ENCODE results near the gene AP4B1.
A peak's percentile ranks its signal among the peaks of the same experiment; 100 is the strongest.

AP4B1 gene

GRCh38 chr1:113928941-113929749 is 24.5 kb upstream of the AP4B1 start, which contains the start of gene HIPK1:
Gene HIPK1, plus strand, starts transcription at chr1:113929324.
- Histone ChIP-seq H3K9ac (ENCODE audit: low read depth, low read length) (peak within 1 kb of the TSS; percentile 77), H3K27ac (ENCODE audit: low read length) (no peak within 1 kb of the TSS), H3K4me3 (ENCODE audit: low read length) (peak within 1 kb of the TSS; percentile 92), H3K27me3 (ENCODE audit: insufficient read depth, low read length) (peaks cover 13% of the 10 kb centered on the region), H3K4me1 (ENCODE audit: insufficient read depth, low read length) (peaks cover 9% of the 10 kb centered on the region; the same call in 1 of the 2 replicates), H3K36me3 (ENCODE audit: insufficient read depth, low read depth, low read length) (no peaks in the 10 kb centered on the region), H3K9me3 (ENCODE audit: insufficient read depth, low read depth, low read length) (no peaks in the 10 kb centered on the region)

- H3K4me3 ChIP-seq (ENCODE audit: low read length): peak overlapping the region; percentile 92
- no peaks in the 10 kb centered on the region for H3K9me3 ChIP-seq (ENCODE audit: insufficient read depth, low read depth, low read length)
- H3K36me3 ChIP-seq (ENCODE audit: insufficient read depth, low read depth, low read length): no peaks in the 10 kb centered on the region
- H3K27ac ChIP-seq (ENCODE audit: low read length): no peak overlapping the region
- peaks cover 9% of the 10 kb centered on the region; the same call in 1 of the 2 replicates for H3K4me1 ChIP-seq (ENCODE audit: insufficient read depth, low read length)
- H3K27me3 ChIP-seq (ENCODE audit: insufficient read depth, low read length): peaks cover 17% of the 10 kb centered on the region
- H3K9ac ChIP-seq (ENCODE audit: low read depth, low read length): peak overlapping the region; percentile 77; the same call in 1 of the 2 replicates
Observed at GRCh38 chr1:113928187-113928930, 23.8 kb upstream of the AP4B1 start.

GRCh38 chr1:113924473-113924872 is 19.9 kb upstream of the AP4B1 start:
- no peak overlapping the region for H3K4me3 ChIP-seq (ENCODE audit: low read length)
- peaks cover 17% of the 10 kb centered on the region for H3K27me3 ChIP-seq (ENCODE audit: insufficient read depth, low read length)
- H3K27ac ChIP-seq (ENCODE audit: low read length): no peak overlapping the region
- no peaks in the 10 kb centered on the region for H3K4me1 ChIP-seq (ENCODE audit: insufficient read depth, low read length)
- H3K36me3 ChIP-seq (ENCODE audit: insufficient read depth, low read depth, low read length): no peaks in the 10 kb centered on the region
- no peak overlapping the region for H3K9ac ChIP-seq (ENCODE audit: low read depth, low read length)
- no peaks in the 10 kb centered on the region for H3K9me3 ChIP-seq (ENCODE audit: insufficient read depth, low read depth, low read length)

GRCh38 chr1:113922957-113923356 is 18.4 kb upstream of the AP4B1 start:
- Histone ChIP-seq H3K4me1 (ENCODE audit: insufficient read depth, low read length) (no peaks in the 10 kb centered on the region), H3K27ac (ENCODE audit: low read length) (no peak overlapping the region), H3K9me3 (ENCODE audit: insufficient read depth, low read depth, low read length) (no peaks in the 10 kb centered on the region), H3K27me3 (ENCODE audit: insufficient read depth, low read length) (peaks cover 14% of the 10 kb centered on the region), H3K9ac (ENCODE audit: low read depth, low read length) (no peak overlapping the region), H3K36me3 (ENCODE audit: insufficient read depth, low read depth, low read length) (no peaks in the 10 kb centered on the region), H3K4me3 (ENCODE audit: low read length) (no peak overlapping the region)

GRCh38 chr1:113918243-113918642 is 13.6 kb upstream of the AP4B1 start:
- Histone ChIP-seq H3K9me3 (ENCODE audit: insufficient read depth, low read depth, low read length) (no peaks in the 10 kb centered on the region), H3K27ac (ENCODE audit: low read length) (no peak overlapping the region), H3K4me3 (ENCODE audit: low read length) (no peak overlapping the region), H3K27me3 (ENCODE audit: insufficient read depth, low read length) (no peaks in the 10 kb centered on the region; the same call in 1 of the 2 replicates), H3K4me1 (ENCODE audit: insufficient read depth, low read length) (no peaks in the 10 kb centered on the region), H3K36me3 (ENCODE audit: insufficient read depth, low read depth, low read length) (peaks cover 3% of the 10 kb centered on the region; the same call in 1 of the 2 replicates), H3K9ac (ENCODE audit: low read depth, low read length) (no peak overlapping the region)

- H3K36me3 ChIP-seq (ENCODE audit: insufficient read depth, low read depth, low read length): peaks cover 10% of the 10 kb centered on the region
- no peaks in the 10 kb centered on the region for H3K27me3 ChIP-seq (ENCODE audit: insufficient read depth, low read length)
- no peak overlapping the region for H3K9ac ChIP-seq (ENCODE audit: low read depth, low read length)
- no peak overlapping the region for H3K4me3 ChIP-seq (ENCODE audit: low read length)
- no peaks in the 10 kb centered on the region for H3K9me3 ChIP-seq (ENCODE audit: insufficient read depth, low read depth, low read length)
- H3K27ac ChIP-seq (ENCODE audit: low read length): no peak overlapping the region
- no peaks in the 10 kb centered on the region for H3K4me1 ChIP-seq (ENCODE audit: insufficient read depth, low read length)
Observed at GRCh38 chr1:113917400-113918082, 12.9 kb upstream of the AP4B1 start.

GRCh38 chr1:113916974-113917373 is 12.4 kb upstream of the AP4B1 start:
- no peak overlapping the region for H3K27ac ChIP-seq (ENCODE audit: low read length)
- H3K9me3 ChIP-seq (ENCODE audit: insufficient read depth, low read depth, low read length): no peaks in the 10 kb centered on the region
- no peaks in the 10 kb centered on the region for H3K4me1 ChIP-seq (ENCODE audit: insufficient read depth, low read length)
- no peak overlapping the region for H3K4me3 ChIP-seq (ENCODE audit: low read length)
- H3K27me3 ChIP-seq (ENCODE audit: insufficient read depth, low read length): no peaks in the 10 kb centered on the region
- H3K36me3 ChIP-seq (ENCODE audit: insufficient read depth, low read depth, low read length): peaks cover 16% of the 10 kb centered on the region
- no peak overlapping the region for H3K9ac ChIP-seq (ENCODE audit: low read depth, low read length)

GRCh38 chr1:113913887-113914664 is 9.5 kb upstream of the AP4B1 start:
- H3K4me1 ChIP-seq (ENCODE audit: insufficient read depth, low read length): no peaks in the 10 kb centered on the region
- no peaks in the 10 kb centered on the region for H3K9me3 ChIP-seq (ENCODE audit: insufficient read depth, low read depth, low read length)
- H3K36me3 ChIP-seq (ENCODE audit: insufficient read depth, low read depth, low read length): peaks cover 37% of the 10 kb centered on the region
- H3K27ac ChIP-seq (ENCODE audit: low read length): no peak overlapping the region
- H3K4me3 ChIP-seq (ENCODE audit: low read length): no peak overlapping the region
- H3K9ac ChIP-seq (ENCODE audit: low read depth, low read length): no peak overlapping the region
- H3K27me3 ChIP-seq (ENCODE audit: insufficient read depth, low read length): no peaks in the 10 kb centered on the region

- no peaks in the 10 kb centered on the region for H3K4me1 ChIP-seq (ENCODE audit: insufficient read depth, low read length)
- H3K9me3 ChIP-seq (ENCODE audit: insufficient read depth, low read depth, low read length): no peaks in the 10 kb centered on the region
- H3K36me3 ChIP-seq (ENCODE audit: insufficient read depth, low read depth, low read length): peaks cover 45% of the 10 kb centered on the region
- no peaks in the 10 kb centered on the region for H3K27me3 ChIP-seq (ENCODE audit: insufficient read depth, low read length)
- H3K27ac ChIP-seq (ENCODE audit: low read length): no peak overlapping the region
- H3K4me3 ChIP-seq (ENCODE audit: low read length): no peak overlapping the region
- no peak overlapping the region for H3K9ac ChIP-seq (ENCODE audit: low read depth, low read length)
Observed at GRCh38 chr1:113913312-113913668, 8.7 kb upstream of the AP4B1 start.

GRCh38 chr1:113912594-113913311 is 8.2 kb upstream of the AP4B1 start:
- peaks cover 50% of the 10 kb centered on the region for H3K36me3 ChIP-seq (ENCODE audit: insufficient read depth, low read depth, low read length)
- H3K9me3 ChIP-seq (ENCODE audit: insufficient read depth, low read depth, low read length): no peaks in the 10 kb centered on the region
- no peak overlapping the region for H3K27ac ChIP-seq (ENCODE audit: low read length)
- no peaks in the 10 kb centered on the region for H3K27me3 ChIP-seq (ENCODE audit: insufficient read depth, low read length)
- H3K4me1 ChIP-seq (ENCODE audit: insufficient read depth, low read length): no peaks in the 10 kb centered on the region
- no peak overlapping the region for H3K9ac ChIP-seq (ENCODE audit: low read depth, low read length)
- H3K4me3 ChIP-seq (ENCODE audit: low read length): no peak overlapping the region

All from iPS-20b (cell line).